Right ventricle myocardium superior (tissue), 1 donor: ENCODE data around the gene LDLRAP1. TPM values are rescaled to one million over a fixed set of nuclear protein-coding genes. Genes with fewer than 3 reads are reported as not detected.
"Not testable (repeated sequence)": the region's sequence is repeated elsewhere in the genome, so short reads cannot be mapped to it uniquely, and the experiment has no call there.

Experiments used
- ATAC-seq: fragments of 200-7000 bp; cut with Tn5 transposase; one replicate; pipeline ENCODE4 v1.9.1; 2020; ENCODE audit warnings: mild to moderate bottlenecking; ENCODE audit not compliant: poor library complexity
- DNase-seq: peaks from one replicate; pipeline ENCODE4 v3.0.0-alpha.2; 2020
- intact Hi-C: fragments of 100-400 bp; cut with DNase I; formaldehyde crosslinking; loops from one replicate; pipeline ENCODE4 v1.11.2; 2022
- long read RNA-seq: library from polyadenylated mRNA; unstranded; transcript quantifications from one replicate; pipeline ENCODE4 v2.0.0, GENCODE V29; 2021
- total RNA-seq: library from RNA; stranded (reverse); fragmentation: NEBNext Ultra II Directional; extraction: Animal tissue kit (Norgen Biotek cat#: 25700); gene quantifications from one replicate; pipeline ENCODE4 v1.2.1, GENCODE V29; 2021
- donor health status: DM: no; HTN: yes; CAD: no; lungs with severe emphysema.

LDLRAP1 gene
- total RNA-seq: 11.8 TPM
- long read RNA-seq, transcript LDLRAP1-201 (9 exons, 2,940 nt): major isoform, 62 of 90 reads
- long read RNA-seq, partial matches to known transcripts: 0 of 90 reads
- long read RNA-seq, other reads (novel, unspliced or antisense): 27 of 90 reads

GRCh38 chr1:25543425-25544242 lies at the start of gene LDLRAP1:
Gene LDLRAP1 (plus strand): TSS chr1:25543606. CDS start chr1:25543699, 93 bp downstream.
- peak; percentile 98 for ATAC-seq
- intact Hi-C loops: no loop called here
- DNase-seq: peak; percentile 84

GRCh38 chr1:25494952-25495351 lies 48.5 kb upstream of the LDLRAP1 start:
- DNase-seq (no peak), ATAC-seq (no peak)
- intact Hi-C loops: no loop called here

- ATAC-seq (peak; percentile 42), DNase-seq (no peak)
- intact Hi-C loops: no loop called here
Measured at GRCh38 chr1:25500694-25501093, 42.7 kb upstream of the LDLRAP1 start.

GRCh38 chr1:25501235-25502058 lies 42.0 kb upstream of the LDLRAP1 start:
- intact Hi-C loops: no loop called here
- ATAC-seq (no peak), DNase-seq (no peak)

GRCh38 chr1:25502957-25503356 lies 40.4 kb upstream of the LDLRAP1 start:
- DNase-seq: no peak
- no peak for ATAC-seq
- intact Hi-C loops: no loop called here

- intact Hi-C loops: no loop called here
- ATAC-seq: peak; percentile 85
- peak; percentile 69 for DNase-seq
Measured at GRCh38 chr1:25503551-25504426, 39.6 kb upstream of the LDLRAP1 start.

GRCh38 chr1:25504706-25505595 lies 38.5 kb upstream of the LDLRAP1 start:
- intact Hi-C loops: loop anchor here (5.0 kb wide), 1 partner anchor 302 kb away; no protein-coding TSS in a partner anchor
- DNase-seq: no peak
- no peak for ATAC-seq

GRCh38 chr1:25505656-25506385 lies 37.6 kb upstream of the LDLRAP1 start:
- ATAC-seq (peak; percentile 18), DNase-seq (no peak)
- intact Hi-C loops: loop anchor here (5.0 kb wide), 1 partner anchor 301 kb away; no protein-coding TSS in a partner anchor

GRCh38 chr1:25506566-25507463 lies 36.6 kb upstream of the LDLRAP1 start:
- not testable (repeated sequence) for DNase-seq, ATAC-seq
- intact Hi-C loops: loop anchor here (5.0 kb wide), 1 partner anchor 300 kb away; no protein-coding TSS in a partner anchor

GRCh38 chr1:25513666-25514065 lies 29.7 kb upstream of the LDLRAP1 start:
- ATAC-seq: no peak
- intact Hi-C loops: no loop called here
- DNase-seq: no peak

- intact Hi-C loops: no loop called here
- DNase-seq: no peak
- no peak for ATAC-seq
Measured at GRCh38 chr1:25515033-25515432, 28.4 kb upstream of the LDLRAP1 start.

- no peak for DNase-seq
- intact Hi-C loops: no loop called here
- ATAC-seq: no peak
Measured at GRCh38 chr1:25516686-25517085, 26.7 kb upstream of the LDLRAP1 start.

- intact Hi-C loops: no loop called here
- no peak for DNase-seq
- no peak for ATAC-seq
Measured at GRCh38 chr1:25517476-25518394, 25.7 kb upstream of the LDLRAP1 start.

GRCh38 chr1:25519624-25520023 lies 23.8 kb upstream of the LDLRAP1 start:
- intact Hi-C loops: loop anchor here (10.0 kb wide), 1 partner anchor 115 kb away; no protein-coding TSS in a partner anchor
- ATAC-seq: no peak

More at GRCh38 chr1:25519624-25520023, 23.8 kb upstream of the LDLRAP1 start:
- DNase-seq: no peak
